G401 (cell line): Measurements from ENCODE around the gene BAZ2B. TPM values are rescaled to one million over a fixed set of nuclear protein-coding genes. Genes with fewer than 3 reads are reported as not detected.
"Not testable (repeated sequence)": the region's sequence is repeated elsewhere in the genome, so short reads cannot be mapped to it uniquely, and the experiment has no call there.

ENCODE experiments used
- DNase-seq: peaks from one replicate; pipeline ENCODE4 v3.0.0-alpha.2; 2015; ENCODE audit warnings: low spot score
- in situ Hi-C: cut with HindIII; loops from 2 replicates; pipeline ENCODE4 v1.10.0; 2016; ENCODE audit warnings: low sequenced_read_pairs, mixed read lengths
- total RNA-seq: library from RNA; depleted of rRNA; stranded (reverse); fragments of >200 nt; shearing (Covaris generic); gene quantifications from 2 replicates; pipeline ENCODE4 v1.2.3, GENCODE V29; 2014

Gene BAZ2B
- total RNA-seq, 1 experiment from 2014 or later: 28.8 TPM

DNA sequence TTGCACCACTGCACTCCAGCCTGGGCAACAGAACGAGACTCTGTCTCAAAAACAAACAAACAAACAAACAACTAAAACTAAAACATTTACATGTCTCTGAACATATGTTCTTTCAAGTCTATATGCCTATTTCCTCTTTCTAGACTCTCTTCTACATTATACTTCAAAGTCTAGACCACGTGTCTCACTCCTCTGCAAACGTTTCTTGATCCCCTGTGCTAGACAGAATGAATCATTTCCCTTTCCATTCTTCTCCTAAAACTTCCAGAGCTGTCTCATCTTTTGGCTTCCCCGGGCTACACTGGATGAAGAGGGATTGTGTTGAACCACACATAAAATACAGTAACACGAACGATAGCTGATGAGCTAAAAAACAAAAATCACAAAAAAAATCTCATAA is 67.1 kb downstream of the BAZ2B start:
- no peak for DNase-seq
- in situ Hi-C loops: no loop called here

DNA sequence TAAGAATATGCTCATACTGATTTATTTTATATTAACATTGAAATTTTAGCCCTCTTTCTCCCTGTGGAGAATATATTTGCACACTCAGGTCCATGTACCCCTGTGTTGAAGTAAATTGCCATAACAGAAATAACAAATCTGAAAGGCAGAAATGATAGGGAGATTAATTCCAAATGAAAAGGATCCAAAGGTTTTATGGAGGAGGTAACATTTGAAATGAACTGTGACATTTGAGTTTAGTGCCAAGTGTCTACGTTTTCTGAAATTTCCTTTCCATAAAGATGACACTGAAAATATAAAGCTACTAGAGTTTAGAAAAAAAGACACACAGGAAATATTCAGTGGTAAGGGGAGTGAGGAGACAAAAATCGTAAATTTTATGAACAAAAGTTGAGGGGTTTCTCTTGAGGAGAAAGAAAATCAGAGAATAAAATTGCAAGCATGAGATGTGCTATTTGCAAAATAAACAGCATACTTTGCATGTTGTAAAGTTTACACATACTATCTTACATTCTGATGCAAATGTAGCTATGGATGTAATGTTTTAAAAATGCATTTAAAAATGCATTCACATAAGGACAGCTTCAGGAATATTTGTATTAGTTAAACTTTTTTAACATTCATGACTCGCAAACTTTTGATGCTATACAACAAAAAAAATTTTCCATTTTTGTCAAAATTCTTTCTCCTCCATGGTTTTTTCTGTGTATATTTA is 69.5 kb downstream of the BAZ2B start:
- no peak for DNase-seq
- in situ Hi-C loops: no loop called here

DNA sequence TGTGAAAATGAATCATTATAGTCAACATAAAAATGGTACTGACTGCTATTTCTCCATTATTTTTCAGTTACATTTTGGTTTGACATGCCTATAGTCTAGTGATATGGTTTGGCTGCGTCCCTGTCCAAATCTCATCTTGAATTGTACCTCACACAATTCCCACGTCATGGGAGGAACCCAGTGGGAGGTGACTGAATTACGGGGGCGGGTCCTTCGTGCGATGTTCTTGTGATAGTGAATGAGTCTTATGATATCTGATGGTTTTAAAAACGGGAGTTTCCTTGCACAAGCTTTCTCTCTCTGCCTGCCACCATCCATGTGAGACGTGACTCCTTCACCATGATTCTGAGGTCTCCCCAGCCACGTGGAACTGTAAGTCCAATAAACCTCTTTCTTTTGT is 70.3 kb downstream of the BAZ2B start:
- in situ Hi-C loops: no loop called here

DNA sequence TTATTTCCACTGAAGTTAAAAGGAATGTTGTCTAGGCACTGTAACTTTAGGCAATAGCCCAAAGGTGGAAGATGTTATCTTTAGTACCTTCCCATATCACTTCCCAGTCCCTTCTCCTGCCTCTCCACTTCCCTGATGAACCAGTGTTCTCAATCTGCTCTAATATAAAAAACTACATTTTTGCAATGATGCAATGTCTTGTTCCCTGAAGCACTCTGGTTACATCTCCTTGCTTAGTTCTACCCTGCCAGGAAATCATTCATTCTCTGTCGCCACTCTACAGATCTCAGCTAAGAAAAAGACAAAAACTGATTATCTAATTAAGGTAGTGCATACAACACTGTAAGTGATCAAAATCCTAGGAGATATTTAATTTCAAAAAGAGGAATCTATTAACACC is 71.3 kb downstream of the BAZ2B start:
- in situ Hi-C loops: no loop called here
- DNase-seq: no peak

More for the DNA sequence above, 70.3 kb downstream of the BAZ2B start:
- no peak for DNase-seq

DNA sequence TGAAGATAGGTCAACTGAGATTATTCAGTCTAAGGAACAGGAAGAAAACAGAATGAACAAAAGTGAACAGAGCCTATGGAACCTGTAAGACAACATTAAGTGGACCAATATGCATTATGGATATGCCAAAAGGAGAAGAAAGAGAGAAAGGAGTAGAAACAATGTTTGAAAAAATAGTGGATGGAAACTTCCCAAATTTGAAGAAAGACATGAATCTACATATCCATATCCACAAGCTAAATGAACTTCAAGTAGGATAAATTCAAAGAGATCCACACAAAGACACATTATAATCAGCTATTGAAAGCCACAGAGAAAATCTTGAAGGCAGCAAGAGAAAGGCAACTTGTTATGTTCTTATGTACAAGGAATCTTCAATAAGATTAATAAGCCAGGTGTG is 74.2 kb downstream of the BAZ2B start:
- DNase-seq: no peak

DNA sequence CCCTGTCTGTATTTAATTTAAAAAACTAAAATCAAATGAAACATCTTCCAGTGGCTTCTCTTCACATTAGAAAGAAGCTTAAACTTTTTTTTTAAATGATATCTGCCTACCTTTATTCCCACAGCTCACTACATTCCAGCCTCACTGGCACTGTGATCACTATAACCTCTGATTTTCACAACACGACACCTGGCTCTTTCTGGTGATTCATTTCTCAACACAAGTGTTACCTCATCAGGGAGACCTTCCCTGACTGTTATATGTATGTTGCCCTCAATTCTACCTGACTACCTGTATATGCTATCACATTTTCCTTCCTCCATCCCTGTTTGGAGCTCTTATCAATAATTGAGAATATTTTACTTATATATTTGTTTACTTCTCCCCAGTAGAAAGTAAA is 76.6 kb downstream of the BAZ2B start:
- no peak for DNase-seq
- in situ Hi-C loops: no loop called here

More for the DNA sequence above, 74.2 kb downstream of the BAZ2B start:
- in situ Hi-C loops: no loop called here

DNA sequence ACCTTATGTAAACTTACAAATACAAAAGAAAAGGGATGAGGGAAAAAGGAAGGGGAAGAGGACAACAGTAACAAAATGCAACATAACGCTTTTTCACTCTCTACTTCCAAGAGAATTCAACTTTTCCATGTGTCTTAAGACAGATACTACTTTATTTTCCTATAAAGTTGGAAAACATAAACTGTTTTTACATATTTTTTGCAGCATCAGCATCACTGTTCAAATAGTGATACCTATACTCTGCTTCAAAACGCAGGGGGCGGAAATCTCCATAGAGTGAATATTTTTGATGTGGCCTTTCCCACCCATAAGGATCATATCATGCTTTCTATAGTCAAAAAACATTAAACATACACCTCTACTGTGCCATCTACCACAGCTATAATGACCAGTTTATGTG is 77.5 kb downstream of the BAZ2B start:
- in situ Hi-C loops: no loop called here
- no peak for DNase-seq

DNA sequence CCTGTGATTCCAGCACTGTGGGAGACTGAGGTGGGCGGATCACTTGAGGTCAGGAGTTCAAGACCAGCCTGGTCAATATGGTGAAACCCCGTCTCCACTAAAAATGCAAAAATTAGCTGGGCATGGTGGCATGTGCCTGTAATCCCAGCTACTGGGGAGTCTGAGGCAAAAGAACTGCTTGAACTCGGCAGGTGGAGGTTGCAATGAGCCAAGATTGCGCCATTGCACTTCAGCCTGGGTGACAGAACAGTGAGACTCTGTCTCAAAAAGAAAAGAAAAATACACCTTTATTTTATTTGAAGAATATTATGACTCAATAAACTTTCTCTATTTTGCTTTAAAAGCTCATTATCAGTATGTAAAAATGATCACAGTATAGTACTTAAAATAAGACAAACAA is 81.1 kb downstream of the BAZ2B start:
- DNase-seq, in situ Hi-C loops: not testable (repeated sequence)

DNA sequence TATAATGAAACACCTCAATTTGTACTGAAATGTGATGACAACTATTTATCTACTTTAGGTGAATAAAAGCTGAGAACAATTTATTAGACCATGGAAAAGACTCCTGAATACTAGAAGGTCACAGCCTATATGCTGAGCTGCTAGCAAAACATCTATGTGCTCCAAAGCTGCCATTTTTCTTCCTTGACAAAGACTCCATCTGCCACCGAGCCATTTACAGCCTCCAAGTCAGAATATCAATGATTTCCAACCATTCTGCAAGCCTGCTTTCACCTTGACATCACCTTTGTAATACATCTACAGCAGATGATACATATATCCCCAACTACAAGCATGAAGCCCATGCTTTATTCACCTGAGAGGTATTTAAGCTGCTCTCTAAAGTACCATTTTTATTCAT is 84.9 kb downstream of the BAZ2B start:
- DNase-seq: no peak
- in situ Hi-C loops: no loop called here

DNA sequence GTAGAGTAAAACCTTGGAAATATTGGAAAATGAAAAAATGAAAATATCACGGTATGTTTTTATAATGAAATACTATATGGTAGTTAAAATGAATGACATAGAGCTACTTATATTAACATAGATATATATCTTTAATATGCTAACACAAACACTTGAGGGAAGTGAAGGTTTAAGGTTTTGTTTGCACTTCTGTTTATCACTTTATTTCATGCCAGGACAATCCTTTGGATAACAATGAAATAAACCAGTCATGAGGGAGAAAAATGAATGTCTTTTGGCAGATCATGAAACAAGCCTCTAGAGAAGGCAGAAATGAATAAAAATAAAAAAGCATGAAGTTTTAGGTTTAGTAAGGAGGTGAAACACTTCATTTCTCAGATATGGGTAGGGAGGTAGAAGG is 89.9 kb downstream of the BAZ2B start:
- DNase-seq: no peak
- in situ Hi-C loops: no loop called here

DNA sequence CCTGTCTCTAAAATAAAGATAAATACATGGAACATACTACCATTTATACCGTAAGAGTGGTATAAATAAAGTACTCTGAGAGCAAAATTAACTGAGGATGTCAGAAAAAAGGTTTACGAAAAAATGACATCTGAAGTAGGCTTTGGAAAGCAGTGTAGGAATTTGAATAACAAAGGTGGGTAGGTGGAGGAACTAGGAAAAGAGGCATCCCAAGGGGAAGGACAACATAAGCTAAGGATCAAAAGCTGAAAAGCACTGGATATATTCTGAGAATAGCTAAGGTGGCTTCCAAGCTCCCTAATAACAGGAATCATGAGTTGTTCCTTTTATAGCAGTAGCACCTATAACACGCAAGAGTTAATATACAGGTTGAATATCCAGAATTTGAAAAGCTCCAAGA is 91.3 kb downstream of the BAZ2B start:
- DNase-seq: no peak
- in situ Hi-C loops: no loop called here

DNA sequence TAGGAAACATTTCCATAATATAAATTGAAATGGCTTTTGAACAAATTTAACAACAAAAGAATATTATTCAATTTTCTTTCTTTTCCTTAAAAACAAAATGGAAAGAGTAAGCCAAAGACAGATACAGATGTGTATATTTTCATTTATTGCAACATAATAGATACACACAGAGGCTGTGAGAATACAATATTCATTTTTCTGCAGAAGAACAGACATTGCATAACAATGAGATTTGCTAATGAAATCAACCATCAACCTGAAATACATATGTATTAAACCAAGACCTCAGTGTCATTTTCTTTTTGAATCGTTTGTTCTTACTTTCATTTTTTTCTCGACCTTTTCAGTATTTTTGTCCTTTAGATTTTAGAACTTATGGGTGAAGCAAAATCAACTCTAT is 95.1 kb downstream of the BAZ2B start:
- in situ Hi-C loops: no loop called here
- no peak for DNase-seq

DNA sequence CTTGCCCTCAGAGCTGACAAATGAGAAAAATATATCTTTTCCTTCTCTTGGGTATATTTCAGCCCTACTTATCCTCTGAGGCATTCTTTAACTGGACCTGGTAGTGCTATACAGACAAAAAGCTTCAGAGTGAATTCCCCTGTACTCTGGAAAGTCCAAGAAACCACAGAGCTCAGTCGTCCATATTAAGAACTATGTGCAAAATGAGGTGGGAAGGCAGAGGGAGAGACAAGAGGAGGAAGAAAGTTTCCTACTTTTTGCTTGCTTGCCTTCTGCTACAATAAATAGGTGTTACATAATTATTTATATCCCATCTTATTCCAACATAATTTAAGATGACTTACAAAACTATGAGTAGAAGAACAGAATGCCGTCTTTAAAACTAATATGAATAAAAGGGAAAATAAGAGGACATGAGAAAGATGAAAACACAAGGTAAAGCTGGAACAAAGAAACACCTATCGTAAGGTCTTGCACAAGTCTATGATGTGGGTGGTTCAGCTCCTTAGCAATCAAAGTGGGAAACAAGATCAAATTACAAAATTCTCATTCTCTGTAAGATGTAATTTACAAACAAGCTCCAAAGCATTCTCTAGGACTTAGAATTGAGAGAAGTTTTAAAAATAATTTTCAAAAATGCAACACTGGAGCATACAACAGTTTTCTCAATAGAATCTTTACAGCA is 97.9 kb downstream of the BAZ2B start:
- in situ Hi-C loops: no loop called here
- peak; percentile 57 for DNase-seq

DNA sequence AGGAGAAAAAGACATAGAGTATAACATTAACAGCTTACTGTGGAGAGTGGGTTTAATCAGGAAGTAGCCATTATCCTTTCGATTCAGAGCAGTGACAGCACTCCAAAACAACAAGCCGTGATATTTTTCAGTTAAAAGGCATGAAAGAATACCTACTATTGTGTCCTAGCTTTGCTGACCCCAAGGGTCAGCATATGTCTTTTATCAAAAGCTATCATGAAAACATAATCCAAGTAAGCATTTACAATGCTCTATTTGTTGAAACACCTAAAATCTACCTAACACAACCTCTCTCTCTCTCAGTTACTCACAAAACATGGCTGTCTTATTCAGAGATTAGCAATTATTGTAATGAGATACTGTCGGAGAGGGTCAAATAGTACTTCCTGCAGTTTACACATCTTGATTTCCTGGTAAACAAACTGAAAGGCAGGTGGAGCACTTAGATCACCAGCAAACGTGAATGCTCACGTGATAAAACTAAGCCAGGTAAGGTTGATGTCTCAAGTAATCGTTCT is 100.0 kb downstream of the BAZ2B start:
- in situ Hi-C loops: no loop called here
- peak; percentile 80 for DNase-seq

DNA sequence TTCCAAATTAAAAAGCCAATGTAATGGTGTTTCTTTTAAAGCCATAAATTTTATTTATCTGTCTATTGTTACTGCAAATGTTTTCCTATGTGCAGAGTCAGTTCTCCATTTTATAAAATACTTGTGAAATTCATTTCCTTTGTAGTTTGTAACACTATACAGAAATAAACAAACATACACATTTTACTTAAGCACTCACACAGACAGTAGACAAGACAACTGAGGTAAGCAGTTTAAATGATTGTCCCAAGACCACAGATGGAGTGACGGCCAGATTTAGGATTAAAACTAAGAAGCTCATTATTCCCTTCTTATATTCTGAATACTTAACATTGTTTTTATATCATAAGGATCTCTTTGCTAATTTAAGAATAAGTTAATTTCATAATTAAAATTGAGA is 100.9 kb downstream of the BAZ2B start:
- DNase-seq: peak; percentile 53
- in situ Hi-C loops: no loop called here

DNA sequence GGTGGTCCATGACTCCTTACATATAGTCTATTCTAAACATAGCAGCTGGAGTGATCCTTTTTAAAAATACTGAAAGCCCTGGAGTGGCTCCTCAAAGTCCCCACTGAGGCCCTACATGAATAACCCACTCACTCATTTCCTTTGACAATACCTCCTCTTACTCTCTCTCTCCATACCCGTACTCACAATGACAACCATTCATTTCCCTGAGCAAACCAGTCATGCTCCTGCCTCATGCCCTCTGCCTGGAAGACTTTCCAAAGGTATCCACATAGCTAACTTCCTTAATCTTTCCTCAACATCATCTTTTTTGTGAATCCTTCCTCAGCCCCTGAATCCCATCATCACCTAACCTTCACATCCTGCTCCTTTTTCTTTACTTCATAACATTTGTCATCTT is 102.6 kb downstream of the BAZ2B start:
- no peak for DNase-seq
- in situ Hi-C loops: no loop called here

DNA sequence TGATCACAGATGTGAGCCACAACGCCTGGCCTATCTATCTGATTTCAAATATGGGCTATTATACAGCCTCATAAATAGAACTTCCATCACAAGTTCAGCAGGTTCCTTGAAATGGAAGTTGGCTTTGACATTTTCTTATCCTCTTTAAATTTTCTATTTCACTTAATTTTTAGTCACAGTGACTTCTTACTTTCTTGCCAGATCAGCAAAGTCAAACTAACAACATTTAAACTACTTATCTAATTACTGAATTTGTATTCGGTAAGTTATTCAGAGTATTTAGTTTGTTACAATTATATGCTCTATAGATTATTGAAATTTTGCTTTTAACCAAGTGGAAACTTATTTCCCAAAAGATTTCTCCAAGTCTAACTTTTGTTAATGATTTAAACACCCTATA is 108.2 kb downstream of the BAZ2B start:
- in situ Hi-C loops: no loop called here
- DNase-seq: no peak

DNA sequence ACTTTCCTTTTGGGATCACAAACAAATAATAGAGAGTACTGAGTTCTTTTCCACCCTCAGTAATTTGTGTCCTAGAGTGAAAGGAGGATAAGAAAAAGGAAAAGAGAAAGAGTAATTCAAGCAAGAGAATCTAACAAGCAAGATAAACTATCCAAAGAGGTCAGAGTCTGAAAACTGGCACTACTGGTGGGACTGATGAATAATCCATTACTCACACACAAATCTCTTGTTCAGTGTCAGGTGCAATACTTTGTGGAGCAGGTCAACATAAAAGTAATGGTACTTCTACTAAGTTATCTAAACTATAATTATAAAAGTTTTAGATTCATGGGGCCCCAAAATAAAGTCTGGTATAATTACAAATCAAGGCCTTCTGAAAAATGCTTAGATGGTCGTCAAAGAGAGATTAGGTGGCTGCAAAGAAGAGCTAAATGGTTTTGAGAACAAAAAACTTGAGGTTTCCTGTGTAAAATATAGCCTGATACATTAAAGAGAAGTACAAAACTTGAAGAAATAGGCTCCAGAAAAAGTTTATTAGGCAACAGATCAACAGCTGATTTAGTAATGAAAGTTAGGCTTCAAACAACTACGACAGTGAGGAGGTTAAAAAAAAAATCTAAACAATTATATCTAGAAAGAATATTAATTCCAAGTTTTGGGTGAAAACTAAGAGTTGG is 109.4 kb downstream of the BAZ2B start:
- in situ Hi-C loops: no loop called here
- no peak for DNase-seq

DNA sequence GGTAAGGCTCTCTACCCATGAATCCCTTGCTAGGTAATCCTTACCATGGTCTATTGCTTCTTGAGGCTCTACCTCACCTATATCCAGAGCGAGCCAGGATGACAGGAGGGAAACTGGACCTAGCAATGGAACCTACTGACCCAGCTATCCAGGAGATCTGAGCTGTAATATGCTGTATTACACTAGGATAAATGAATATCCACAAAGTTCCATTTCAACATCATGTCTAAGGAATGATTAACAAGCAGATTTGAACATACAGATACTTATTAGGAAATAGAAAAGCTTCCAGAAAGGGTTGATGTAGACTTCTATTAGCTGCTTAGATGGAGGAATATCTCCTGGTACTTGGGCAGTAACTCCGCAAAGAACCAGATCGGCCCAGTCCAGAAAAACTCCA is 110.1 kb downstream of the BAZ2B start:
- in situ Hi-C loops: no loop called here

DNA sequence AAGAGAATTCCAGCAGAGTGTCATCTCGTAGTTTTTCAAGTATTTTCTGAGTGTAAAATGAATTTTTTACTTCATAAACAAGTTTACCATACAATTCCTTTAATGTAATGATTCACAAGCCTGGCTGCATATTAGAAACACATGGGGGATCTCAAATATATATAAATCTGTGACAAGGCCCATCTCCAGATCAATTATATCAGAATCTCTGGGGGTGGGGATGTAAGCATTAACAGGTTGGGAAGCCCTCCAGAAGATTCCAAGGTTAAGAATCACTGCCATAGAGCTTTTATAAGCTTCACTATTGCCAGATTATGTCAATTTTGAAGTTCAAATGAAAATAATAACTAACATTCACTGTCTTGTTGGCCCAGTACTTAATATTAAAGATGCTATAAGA is 111.2 kb downstream of the BAZ2B start:
- in situ Hi-C loops: no loop called here
- DNase-seq: no peak

More for the DNA sequence above, 110.1 kb downstream of the BAZ2B start:
- DNase-seq: no peak
